ENCODE measurements around the gene CLP1.
A peak's percentile ranks its signal among the peaks of the same experiment; 100 is the strongest.

Gene CLP1

DNA sequence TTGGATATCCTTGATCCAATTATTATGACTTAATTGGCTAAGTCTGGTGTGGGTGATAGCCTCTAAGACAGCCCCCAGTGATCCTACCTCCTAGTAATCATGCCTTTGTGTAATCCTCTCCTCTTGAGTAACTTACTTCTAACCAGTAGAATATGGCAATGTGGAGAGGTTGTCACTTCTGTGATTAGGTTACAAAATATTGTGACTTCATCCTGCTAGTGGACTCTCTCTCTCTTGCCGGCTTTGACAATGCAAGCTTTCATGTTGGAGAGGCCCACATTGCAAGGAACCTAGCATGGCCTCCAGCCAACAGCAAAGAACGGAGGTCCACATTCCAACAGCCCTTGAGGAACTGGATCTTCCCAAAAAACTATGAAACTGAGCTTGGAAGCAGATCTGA lies 27.4 kb upstream of the CLP1 start:
- no peak overlapping the region for H2BK15ac ChIP-seq (replicated peaks; ENCODE audit: low read depth)

GRCh38 chr11:57632116-57632515 lies 25.4 kb upstream of the CLP1 start:
- H3K4ac ChIP-seq (ENCODE audit: low read depth, low read length) = no peak overlapping the region
- no peak overlapping the region for H2BK120ac ChIP-seq (ENCODE audit: low read depth, low read length)
- no peaks in the 10 kb centered on the region for H3K79me2 ChIP-seq (ENCODE audit: control insufficient read depth, insufficient read depth, low read length)
- DNase-seq = no peak
- H2BK5ac ChIP-seq (ENCODE audit: low read length) = no peak overlapping the region
- H4K5ac ChIP-seq (ENCODE audit: low read length) = no peak overlapping the region
- no peak overlapping the region for H4K8ac ChIP-seq (ENCODE audit: low read depth, low read length)
- no peaks in the 10 kb centered on the region for H3K36me3 ChIP-seq (ENCODE audit: control insufficient read depth, insufficient read depth, low read length)
- no peaks in the 10 kb centered on the region for H3K27me3 ChIP-seq (ENCODE audit: insufficient read depth, low read length, poor library complexity)
- H2AK5ac ChIP-seq (ENCODE audit: low read length) = no peak overlapping the region
- H3K4me1 ChIP-seq (ENCODE audit: control insufficient read depth, low read depth, low read length) = peaks cover under 1% of the 10 kb centered on the region
- H3K23ac ChIP-seq (ENCODE audit: low read length) = no peak overlapping the region
- H3K9ac ChIP-seq (ENCODE audit: low read length) = no peak overlapping the region
- H3K27ac ChIP-seq (ENCODE audit: low read depth, low read length) = no peak overlapping the region
- no peak overlapping the region for H2BK15ac ChIP-seq (replicated peaks; ENCODE audit: low read depth)
- no peak overlapping the region for H3K4me3 ChIP-seq (ENCODE audit: low read length)
- no CpG with 5 or more reads among the region's 5 CpGs for WGBS (ENCODE audit: extremely low coverage, insufficient coverage, low lambda C conversion rate)
- no peak overlapping the region for H3K56ac ChIP-seq (ENCODE audit: low read length)
- no peak overlapping the region for H3K18ac ChIP-seq (ENCODE audit: low read length)
- no peaks in the 10 kb centered on the region for H3K79me1 ChIP-seq (ENCODE audit: low read length)
- H3K4me2 ChIP-seq (ENCODE audit: low read length) = no peak overlapping the region

More for the DNA sequence above, 27.4 kb upstream of the CLP1 start:
- H3K56ac ChIP-seq (ENCODE audit: low read length) = no peak overlapping the region
- H2BK120ac ChIP-seq (ENCODE audit: low read depth, low read length) = no peak overlapping the region
- H3K36me3 ChIP-seq (ENCODE audit: control insufficient read depth, insufficient read depth, low read length) = no peaks in the 10 kb centered on the region
- H2BK5ac ChIP-seq (ENCODE audit: low read length) = no peak overlapping the region
- no peak overlapping the region for H3K9ac ChIP-seq (ENCODE audit: low read length)
- H3K4me2 ChIP-seq (ENCODE audit: low read length) = no peak overlapping the region
- H3K27ac ChIP-seq (ENCODE audit: low read depth, low read length) = no peak overlapping the region
- no peak for DNase-seq
- H3K79me1 ChIP-seq (ENCODE audit: low read length) = no peaks in the 10 kb centered on the region
- no peak overlapping the region for H3K4ac ChIP-seq (ENCODE audit: low read depth, low read length)
- no CpG with 5 or more reads among the region's 2 CpGs for WGBS (ENCODE audit: extremely low coverage, insufficient coverage, low lambda C conversion rate)
- H3K18ac ChIP-seq (ENCODE audit: low read length) = no peak overlapping the region
- no peak overlapping the region for H3K4me3 ChIP-seq (ENCODE audit: low read length)
- no peaks in the 10 kb centered on the region for H3K79me2 ChIP-seq (ENCODE audit: control insufficient read depth, insufficient read depth, low read length)
- no peak overlapping the region for H3K23ac ChIP-seq (ENCODE audit: low read length)
- H2AK5ac ChIP-seq (ENCODE audit: low read length) = no peak overlapping the region
- H4K8ac ChIP-seq (ENCODE audit: low read depth, low read length) = no peak overlapping the region
- no peak overlapping the region for H4K5ac ChIP-seq (ENCODE audit: low read length)
- no peaks in the 10 kb centered on the region for H3K4me1 ChIP-seq (ENCODE audit: control insufficient read depth, low read depth, low read length)
- H3K27me3 ChIP-seq (ENCODE audit: insufficient read depth, low read length, poor library complexity) = no peaks in the 10 kb centered on the region

DNA sequence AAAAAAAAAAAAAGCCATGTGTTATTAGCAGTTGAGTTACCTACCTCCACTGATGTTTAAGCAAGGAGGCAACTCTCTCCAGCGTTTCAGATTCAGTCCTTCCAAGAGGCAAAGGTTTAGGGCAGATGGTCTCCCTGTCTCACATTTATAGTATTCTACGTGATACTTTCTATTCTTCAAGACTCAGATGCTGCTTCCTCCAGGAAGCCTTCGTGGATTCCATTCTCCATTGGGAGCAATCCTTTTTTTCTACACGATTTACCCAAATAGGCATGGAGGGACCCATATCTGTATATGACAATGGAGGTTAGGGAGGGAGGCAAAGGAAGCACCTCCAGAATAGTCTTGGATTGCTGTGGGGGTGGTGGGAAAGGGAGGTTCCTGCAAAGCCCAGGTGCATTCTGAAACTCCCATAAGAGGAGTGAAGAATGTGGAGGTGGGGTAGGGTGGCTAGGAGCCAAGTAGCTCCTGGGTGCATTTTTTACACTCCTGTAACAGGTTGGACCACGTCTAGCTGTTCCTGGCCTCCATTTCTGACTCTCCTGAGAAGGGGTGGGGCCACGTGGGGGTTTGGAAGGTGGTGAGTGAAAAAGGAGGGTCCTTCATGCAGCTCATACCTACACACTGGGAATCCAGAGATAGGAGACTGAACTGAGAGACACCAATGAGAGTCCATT lies 24.0 kb upstream of the CLP1 start:
- H3K4me1 ChIP-seq (ENCODE audit: control insufficient read depth, low read depth, low read length) = peaks cover 5% of the 10 kb centered on the region
- H2BK5ac ChIP-seq (ENCODE audit: low read length) = no peak overlapping the region
- H3K79me2 ChIP-seq (ENCODE audit: control insufficient read depth, insufficient read depth, low read length) = peaks cover 3% of the 10 kb centered on the region
- no peak overlapping the region for H3K56ac ChIP-seq (ENCODE audit: low read length)
- DNase-seq = no peak
- no peaks in the 10 kb centered on the region for H3K36me3 ChIP-seq (ENCODE audit: control insufficient read depth, insufficient read depth, low read length)
- H3K18ac ChIP-seq (ENCODE audit: low read length) = no peak overlapping the region
- H3K4me3 ChIP-seq (ENCODE audit: low read length) = no peak overlapping the region
- H2BK15ac ChIP-seq (replicated peaks; ENCODE audit: low read depth) = no peak overlapping the region
- no peak overlapping the region for H3K23ac ChIP-seq (ENCODE audit: low read length)
- no peak overlapping the region for H3K27ac ChIP-seq (ENCODE audit: low read depth, low read length)
- no peak overlapping the region for H4K8ac ChIP-seq (ENCODE audit: low read depth, low read length)
- no peak overlapping the region for H2AK5ac ChIP-seq (ENCODE audit: low read length)
- H3K79me1 ChIP-seq (ENCODE audit: low read length) = no peaks in the 10 kb centered on the region
- H2BK120ac ChIP-seq (ENCODE audit: low read depth, low read length) = no peak overlapping the region
- H3K4me2 ChIP-seq (ENCODE audit: low read length) = no peak overlapping the region
- H3K27me3 ChIP-seq (ENCODE audit: insufficient read depth, low read length, poor library complexity) = no peaks in the 10 kb centered on the region
- no CpG with 5 or more reads among the region's 6 CpGs for WGBS (ENCODE audit: extremely low coverage, insufficient coverage, low lambda C conversion rate)
- no peak overlapping the region for H3K9ac ChIP-seq (ENCODE audit: low read length)
- no peak overlapping the region for H3K4ac ChIP-seq (ENCODE audit: low read depth, low read length)
- H4K5ac ChIP-seq (ENCODE audit: low read length) = no peak overlapping the region

GRCh38 chr11:57634311-57634710 lies 23.3 kb upstream of the CLP1 start:
- H3K23ac ChIP-seq (ENCODE audit: low read length) = no peak overlapping the region
- H3K56ac ChIP-seq (ENCODE audit: low read length) = no peak overlapping the region
- peaks cover 5% of the 10 kb centered on the region for H3K4me1 ChIP-seq (ENCODE audit: control insufficient read depth, low read depth, low read length)
- no peak for DNase-seq
- no peak overlapping the region for H2BK120ac ChIP-seq (ENCODE audit: low read depth, low read length)
- H3K18ac ChIP-seq (ENCODE audit: low read length) = no peak overlapping the region
- H3K36me3 ChIP-seq (ENCODE audit: control insufficient read depth, insufficient read depth, low read length) = no peaks in the 10 kb centered on the region
- peaks cover 8% of the 10 kb centered on the region for H3K79me2 ChIP-seq (ENCODE audit: control insufficient read depth, insufficient read depth, low read length)
- H3K4me3 ChIP-seq (ENCODE audit: low read length) = no peak overlapping the region
- no peak overlapping the region for H2BK5ac ChIP-seq (ENCODE audit: low read length)
- peaks cover 3% of the 10 kb centered on the region for H3K79me1 ChIP-seq (ENCODE audit: low read length)
- no peak overlapping the region for H3K9ac ChIP-seq (ENCODE audit: low read length)
- no peaks in the 10 kb centered on the region for H3K27me3 ChIP-seq (ENCODE audit: insufficient read depth, low read length, poor library complexity)
- no peak overlapping the region for H3K27ac ChIP-seq (ENCODE audit: low read depth, low read length)
- no peak overlapping the region for H2BK15ac ChIP-seq (replicated peaks; ENCODE audit: low read depth)
- H2AK5ac ChIP-seq (ENCODE audit: low read length) = no peak overlapping the region
- no peak overlapping the region for H4K5ac ChIP-seq (ENCODE audit: low read length)
- H3K4me2 ChIP-seq (ENCODE audit: low read length) = no peak overlapping the region
- H4K8ac ChIP-seq (ENCODE audit: low read depth, low read length) = no peak overlapping the region
- H3K4ac ChIP-seq (ENCODE audit: low read depth, low read length) = no peak overlapping the region

GRCh38 chr11:57635246-57635645 lies 22.3 kb upstream of the CLP1 start:
- H3K18ac ChIP-seq (ENCODE audit: low read length) = no peak overlapping the region

GRCh38 chr11:57637626-57638004 lies 19.9 kb upstream of the CLP1 start:
- peak overlapping the region; percentile 86 for H3K18ac ChIP-seq (ENCODE audit: low read length)
- H2BK120ac ChIP-seq (ENCODE audit: low read depth, low read length) = no peak overlapping the region
- no CpG with 5 or more reads among the region's 18 CpGs for WGBS (ENCODE audit: extremely low coverage, insufficient coverage, low lambda C conversion rate)

More at GRCh38 chr11:57635246-57635645, 22.3 kb upstream of the CLP1 start:
- Histone ChIP-seq H3K4me3 (ENCODE audit: low read length) (no peak overlapping the region), H2AK5ac (ENCODE audit: low read length) (no peak overlapping the region), H2BK120ac (ENCODE audit: low read depth, low read length) (no peak overlapping the region), H3K36me3 (ENCODE audit: control insufficient read depth, insufficient read depth, low read length) (no peaks in the 10 kb centered on the region), H3K56ac (ENCODE audit: low read length) (no peak overlapping the region), H3K4me2 (ENCODE audit: low read length) (no peak overlapping the region), H3K79me1 (ENCODE audit: low read length) (peaks cover 3% of the 10 kb centered on the region), H3K79me2 (ENCODE audit: control insufficient read depth, insufficient read depth, low read length) (peaks cover 15% of the 10 kb centered on the region), H2BK15ac (replicated peaks; ENCODE audit: low read depth) (no peak overlapping the region), H4K8ac (ENCODE audit: low read depth, low read length) (no peak overlapping the region), H3K4ac (ENCODE audit: low read depth, low read length) (no peak overlapping the region), H3K9ac (ENCODE audit: low read length) (no peak overlapping the region), H3K27ac (ENCODE audit: low read depth, low read length) (no peak overlapping the region), H2BK5ac (ENCODE audit: low read length) (no peak overlapping the region), H4K5ac (ENCODE audit: low read length) (no peak overlapping the region), H3K27me3 (ENCODE audit: insufficient read depth, low read length, poor library complexity) (no peaks in the 10 kb centered on the region), H3K4me1 (ENCODE audit: control insufficient read depth, low read depth, low read length) (peaks cover 5% of the 10 kb centered on the region), H3K23ac (ENCODE audit: low read length) (no peak overlapping the region)
- no peak for DNase-seq
- no CpG with 5 or more reads among the region's 8 CpGs for WGBS (ENCODE audit: extremely low coverage, insufficient coverage, low lambda C conversion rate)

More at GRCh38 chr11:57637626-57638004, 19.9 kb upstream of the CLP1 start:
- peak overlapping the region; percentile 65 for H4K8ac ChIP-seq (ENCODE audit: low read depth, low read length)
- H3K79me2 ChIP-seq (ENCODE audit: control insufficient read depth, insufficient read depth, low read length) = peaks cover 33% of the 10 kb centered on the region
- peak overlapping the region; percentile 59 for H3K4me2 ChIP-seq (ENCODE audit: low read length)
- H3K4me3 ChIP-seq (ENCODE audit: low read length) = no peak overlapping the region
- H3K27ac ChIP-seq (ENCODE audit: low read depth, low read length) = peak overlapping the region; percentile 72
- peak overlapping the region; percentile 85 for H3K4ac ChIP-seq (ENCODE audit: low read depth, low read length)
- H3K36me3 ChIP-seq (ENCODE audit: control insufficient read depth, insufficient read depth, low read length) = peaks cover 2% of the 10 kb centered on the region
- peak overlapping the region; percentile 78 for H3K9ac ChIP-seq (ENCODE audit: low read length)
- H4K5ac ChIP-seq (ENCODE audit: low read length) = peak overlapping the region; percentile 64
- H2BK15ac ChIP-seq (replicated peaks; ENCODE audit: low read depth) = no peak overlapping the region
- H3K4me1 ChIP-seq (ENCODE audit: control insufficient read depth, low read depth, low read length) = peaks cover 17% of the 10 kb centered on the region
- H3K79me1 ChIP-seq (ENCODE audit: low read length) = peaks cover 14% of the 10 kb centered on the region
- peak; percentile 95 for DNase-seq
- peak overlapping the region; percentile 85 for H3K23ac ChIP-seq (ENCODE audit: low read length)
- H2BK5ac ChIP-seq (ENCODE audit: low read length) = peak overlapping the region; percentile 70
- H3K27me3 ChIP-seq (ENCODE audit: insufficient read depth, low read length, poor library complexity) = no peaks in the 10 kb centered on the region
- peak overlapping the region; percentile 52 for H2AK5ac ChIP-seq (ENCODE audit: low read length)
- peak overlapping the region; percentile 85 for H3K56ac ChIP-seq (ENCODE audit: low read length)

All from mesendoderm (in vitro differentiated cells).